ENCODE data around the gene HMGB1. TPM values are rescaled to one million over a fixed set of nuclear protein-coding genes. Genes with fewer than 3 reads are reported as not detected.

HMGB1 gene
- total and polyA plus RNA-seq, 2 of the 13 experiments (the other 11 are each of a cell fraction or from before 2014, with no cell fraction given): 115 to 584 TPM

GRCh38 chr13:30408319-30409101, 57.2 kb downstream of the HMGB1 start (continued):
- TF ChIP-seq SAFB2 (CRISPR knock-in tag; IDR thresholded peaks at IDR 0.05; ENCODE audit: borderline replicate concordance, low read depth): 0 out of 2 replicates have a peak, but pooled peaks have one; percentile 43
- peak; percentile 54; the same call in 1 of the 2 replicates for TF ChIP-seq ZNF678 (CRISPR knock-in tag; IDR thresholded peaks at IDR 0.05)
- no peak for TF ChIP-seq GATA4 (IDR thresholded peaks at IDR 0.05; ENCODE audit: borderline replicate concordance, low read depth)
- TF ChIP-seq GATAD2A (CRISPR knock-in tag; IDR thresholded peaks at IDR 0.05): 0 out of 2 replicates have a peak, but pooled peaks have one; percentile 39
- peak; percentile 52 for TF ChIP-seq NFYC (CRISPR knock-in tag; IDR thresholded peaks at IDR 0.05)
- peak; percentile 83; the same call in 1 of the 2 replicates for TF ChIP-seq ZNF441 (CRISPR knock-in tag; IDR thresholded peaks at IDR 0.05; ENCODE audit: borderline replicate concordance)
- no peak for TF ChIP-seq NCOA5 (CRISPR knock-in tag; IDR thresholded peaks at IDR 0.05)
- TF ChIP-seq ASH2L (IDR thresholded peaks at IDR 0.05; ENCODE audit: insufficient read length, low read depth, low read length): no peak
- peak; percentile 47; the same call in 1 of the 2 replicates for TF ChIP-seq ZNF350 (CRISPR knock-in tag; IDR thresholded peaks at IDR 0.05; ENCODE audit: borderline replicate concordance, low read depth)
- no peak for TF ChIP-seq POLR2A (IDR thresholded peaks at IDR 0.05; ENCODE audit: insufficient read depth in 1 of 2, low read depth in 2 of 2, low read length in 2 of 2)
- no peak for TF ChIP-seq IRF2 (CRISPR knock-in tag; IDR thresholded peaks at IDR 0.05)
- no peak for TF ChIP-seq REPIN1 (CRISPR knock-in tag; IDR thresholded peaks at IDR 0.05; ENCODE audit: borderline replicate concordance, low read depth)
- TF ChIP-seq, protein P1, sequence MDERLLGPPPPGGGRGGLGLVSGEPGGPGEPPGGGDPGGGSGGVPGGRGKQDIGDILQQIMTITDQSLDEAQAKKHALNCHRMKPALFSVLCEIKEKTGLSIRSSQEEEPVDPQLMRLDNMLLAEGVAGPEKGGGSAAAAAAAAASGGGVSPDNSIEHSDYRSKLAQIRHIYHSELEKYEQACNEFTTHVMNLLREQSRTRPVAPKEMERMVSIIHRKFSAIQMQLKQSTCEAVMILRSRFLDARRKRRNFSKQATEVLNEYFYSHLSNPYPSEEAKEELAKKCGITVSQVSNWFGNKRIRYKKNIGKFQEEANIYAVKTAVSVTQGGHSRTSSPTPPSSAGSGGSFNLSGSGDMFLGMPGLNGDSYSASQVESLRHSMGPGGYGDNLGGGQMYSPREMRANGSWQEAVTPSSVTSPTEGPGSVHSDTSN (CRISPR knock-in tag; IDR thresholded peaks at IDR 0.05): no peak
- TF ChIP-seq ADNP (CRISPR knock-in tag; IDR thresholded peaks at IDR 0.05): no peak
- no peak for TF ChIP-seq CCAR2 (optimal IDR thresholded peaks at IDR 0.05; ENCODE audit: low read depth, low read length)
- no peak for TF ChIP-seq TSC22D2 (CRISPR knock-in tag; IDR thresholded peaks at IDR 0.05; ENCODE audit: borderline replicate concordance)
- no peak for TF ChIP-seq CREB3 (CRISPR knock-in tag; IDR thresholded peaks at IDR 0.05)
- no peak for TF ChIP-seq MZF1 (CRISPR knock-in tag; IDR thresholded peaks at IDR 0.05; ENCODE audit: borderline replicate concordance)
- TF ChIP-seq ZNF225 (CRISPR knock-in tag; IDR thresholded peaks at IDR 0.05): no peak
- TF ChIP-seq, protein P2, sequence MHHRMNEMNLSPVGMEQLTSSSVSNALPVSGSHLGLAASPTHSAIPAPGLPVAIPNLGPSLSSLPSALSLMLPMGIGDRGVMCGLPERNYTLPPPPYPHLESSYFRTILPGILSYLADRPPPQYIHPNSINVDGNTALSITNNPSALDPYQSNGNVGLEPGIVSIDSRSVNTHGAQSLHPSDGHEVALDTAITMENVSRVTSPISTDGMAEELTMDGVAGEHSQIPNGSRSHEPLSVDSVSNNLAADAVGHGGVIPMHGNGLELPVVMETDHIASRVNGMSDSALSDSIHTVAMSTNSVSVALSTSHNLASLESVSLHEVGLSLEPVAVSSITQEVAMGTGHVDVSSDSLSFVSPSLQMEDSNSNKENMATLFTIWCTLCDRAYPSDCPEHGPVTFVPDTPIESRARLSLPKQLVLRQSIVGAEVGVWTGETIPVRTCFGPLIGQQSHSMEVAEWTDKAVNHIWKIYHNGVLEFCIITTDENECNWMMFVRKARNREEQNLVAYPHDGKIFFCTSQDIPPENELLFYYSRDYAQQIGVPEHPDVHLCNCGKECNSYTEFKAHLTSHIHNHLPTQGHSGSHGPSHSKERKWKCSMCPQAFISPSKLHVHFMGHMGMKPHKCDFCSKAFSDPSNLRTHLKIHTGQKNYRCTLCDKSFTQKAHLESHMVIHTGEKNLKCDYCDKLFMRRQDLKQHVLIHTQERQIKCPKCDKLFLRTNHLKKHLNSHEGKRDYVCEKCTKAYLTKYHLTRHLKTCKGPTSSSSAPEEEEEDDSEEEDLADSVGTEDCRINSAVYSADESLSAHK (CRISPR knock-in tag; IDR thresholded peaks at IDR 0.05; ENCODE audit: borderline replicate concordance): no peak
- peak; percentile 45; the same call in 1 of the 2 replicates for TF ChIP-seq SMC3 (IDR thresholded peaks at IDR 0.05; ENCODE audit: low read length)
- TF ChIP-seq ZNF224 (CRISPR knock-in tag; IDR thresholded peaks at IDR 0.05): peak; percentile 64; the same call in 1 of the 2 replicates
- 0 out of 2 replicates have a peak, but pooled peaks have one; percentile 60 for TF ChIP-seq ZNF660 (CRISPR knock-in tag; IDR thresholded peaks at IDR 0.05; ENCODE audit: borderline replicate concordance, low read depth)

All from HepG2 (cell line).